HL-60 (cell line): ENCODE measurements around the gene SERPINA9.

Experiments used
- DNase-seq, 2 experiments: peaks; one replicate each; pipeline ENCODE4 v3.0.0-alpha.2; 2010 to 2020; ENCODE audit warnings: low read depth in 1 of 2, low spot score in 1 of 2
- H3K27ac ChIP-seq: fragments of 250-450 bp; sonication (Bioruptor Pico); replicated peaks from 2 replicates; pipeline ENCODE4 v1.5.1; 2020; ENCODE audit warnings: mild to moderate bottlenecking, moderate library complexity
- H3K27me3 ChIP-seq: fragments of 250-450 bp; sonication (Bioruptor Pico); 2 replicates; pipeline ENCODE4 v1.5.1; 2021; ENCODE audit warnings: mild to moderate bottlenecking, moderate library complexity; ENCODE audit not compliant: insufficient read depth, poor library complexity, severe bottlenecking
- H3K4me3 ChIP-seq: replicated peaks from 2 replicates; pipeline ENCODE4 v1.5.1; 2011; ENCODE audit warnings: mild to moderate bottlenecking, control low read depth, low read length; ENCODE audit not compliant: insufficient read depth
- CTCF ChIP-seq: IDR thresholded peaks from one replicate; pipeline ENCODE4 v1.5.1; 2011; ENCODE audit warnings: low read length, control low read depth, inconsistent platforms; ENCODE audit not compliant: insufficient read depth
- GABPA ChIP-seq: IDR thresholded peaks from 2 replicates; pipeline ENCODE4 v1.6.1; 2012; ENCODE audit warnings: low read depth
- POLR2AphosphoS5 ChIP-seq: IDR thresholded peaks from 2 replicates; pipeline ENCODE4 v1.6.1; 2012; ENCODE audit warnings: low read depth
- REST ChIP-seq: IDR thresholded peaks from 2 replicates; pipeline ENCODE4 v1.6.1; 2012; ENCODE audit warnings: low read depth; ENCODE audit not compliant: insufficient replicate concordance
- SPI1 ChIP-seq: IDR thresholded peaks from 2 replicates; pipeline ENCODE4 v1.6.1; 2012; ENCODE audit warnings: low read depth, mild to moderate bottlenecking, borderline replicate concordance

The SERPINA9 gene

GRCh38 chr14:94449930-94450329 is 26.1 kb downstream of the SERPINA9 start:
- Histone ChIP-seq H3K27ac (no peak overlapping the region), H3K27me3 (peaks cover 9% of the 10 kb centered on the region), H3K4me3 (no peak overlapping the region)
- DNase-seq = no peak
- TF ChIP-seq POLR2AphosphoS5 (no peak), SPI1 (no peak)

- DNase-seq = no peak
- TF ChIP-seq CTCF (no peak), SPI1 (no peak), GABPA (no peak), POLR2AphosphoS5 (no peak), REST (no peak)
- Histone ChIP-seq H3K27ac (no peak overlapping the region), H3K27me3 (peaks cover 9% of the 10 kb centered on the region), H3K4me3 (no peak overlapping the region)
These were observed 27.8 kb downstream of the SERPINA9 start for GRCh38 chr14:94448071-94448808.

GRCh38 chr14:94447206-94447605 is 28.8 kb downstream of the SERPINA9 start:
- Histone ChIP-seq H3K4me3 (no peak overlapping the region), H3K27me3 (peaks cover 6% of the 10 kb centered on the region), H3K27ac (no peak overlapping the region)
- no peak for DNase-seq
- TF ChIP-seq REST = no peak
- no peak for TF ChIP-seq SPI1

GRCh38 chr14:94446126-94446525 is 29.9 kb downstream of the SERPINA9 start:
- no peak overlapping the region for H3K4me3 ChIP-seq
- no peak for DNase-seq
- TF ChIP-seq REST (no peak), POLR2AphosphoS5 (no peak), GABPA (no peak), SPI1 (no peak), CTCF (no peak)
- no peak overlapping the region for H3K27ac ChIP-seq
- peaks cover 3% of the 10 kb centered on the region for H3K27me3 ChIP-seq
